Measurements from ENCODE around the gene TPBG.

Gene TPBG, protein sequence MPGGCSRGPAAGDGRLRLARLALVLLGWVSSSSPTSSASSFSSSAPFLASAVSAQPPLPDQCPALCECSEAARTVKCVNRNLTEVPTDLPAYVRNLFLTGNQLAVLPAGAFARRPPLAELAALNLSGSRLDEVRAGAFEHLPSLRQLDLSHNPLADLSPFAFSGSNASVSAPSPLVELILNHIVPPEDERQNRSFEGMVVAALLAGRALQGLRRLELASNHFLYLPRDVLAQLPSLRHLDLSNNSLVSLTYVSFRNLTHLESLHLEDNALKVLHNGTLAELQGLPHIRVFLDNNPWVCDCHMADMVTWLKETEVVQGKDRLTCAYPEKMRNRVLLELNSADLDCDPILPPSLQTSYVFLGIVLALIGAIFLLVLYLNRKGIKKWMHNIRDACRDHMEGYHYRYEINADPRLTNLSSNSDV

DNA sequence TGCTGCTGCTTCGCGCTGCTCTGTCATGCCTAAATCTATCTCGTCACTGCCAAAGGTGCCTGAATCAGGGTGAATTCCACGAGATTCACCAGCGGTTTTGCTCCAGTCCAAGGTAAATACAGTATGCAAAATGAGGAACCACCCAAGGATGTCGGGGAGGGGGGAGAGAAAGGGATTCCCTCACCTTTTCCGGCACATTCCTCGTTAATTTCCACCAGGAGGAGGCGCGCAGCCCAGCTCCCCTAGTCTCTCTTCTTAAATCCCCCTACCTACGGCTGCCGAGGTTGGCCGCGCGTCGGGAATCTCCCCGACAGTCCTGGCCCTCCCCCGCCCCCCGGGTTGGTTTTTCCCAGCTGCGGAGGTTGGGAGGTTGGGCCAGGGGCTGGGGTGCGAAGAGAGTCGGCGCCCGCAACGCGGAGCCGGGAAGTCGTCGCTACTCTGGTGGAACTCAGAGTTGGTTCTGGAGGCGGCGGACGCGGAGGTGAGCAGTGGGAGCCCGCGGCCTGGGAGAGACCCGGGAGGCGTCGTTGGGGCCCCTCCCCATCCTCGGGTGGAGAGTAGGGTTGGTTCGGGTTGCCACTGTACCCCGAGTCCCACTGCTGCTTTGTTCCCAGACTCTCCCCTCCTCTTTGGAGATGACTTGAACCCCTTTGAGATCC is at the start of gene TPBG:
Gene TPBG, plus strand, starts transcription at position 390 of the 659 bp plus-strand sequence. CDS start 1,145 bp downstream, outside the sequence.
- DNase-seq (ENCODE audit: low read depth): no peak

GRCh38 chr6:82322386-82322785 is 41.2 kb upstream of the TPBG start:
- no peak for DNase-seq (ENCODE audit: low read depth)

DNA sequence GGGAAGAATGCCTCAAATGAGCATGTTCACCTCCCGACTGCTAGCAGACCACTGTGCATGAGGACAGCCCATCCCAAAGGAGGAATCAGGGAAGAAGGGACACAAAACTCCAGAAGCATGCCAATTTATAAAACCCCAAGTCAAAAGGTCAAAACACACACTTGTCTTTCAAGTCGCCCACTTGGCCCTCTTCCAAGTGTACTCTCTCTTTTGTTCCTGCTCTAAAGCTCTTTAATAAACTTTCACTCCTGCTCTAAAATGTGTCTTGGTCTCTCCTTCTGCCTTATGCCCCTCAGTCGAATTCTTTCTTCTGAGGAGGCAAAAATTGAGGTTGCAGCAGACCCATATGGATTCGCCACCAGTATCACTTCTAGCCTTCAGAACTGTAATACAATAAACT is 33.9 kb upstream of the TPBG start:
- DNase-seq (ENCODE audit: low read depth): no peak

- DNase-seq (ENCODE audit: low read depth): no peak
These were observed 33.3 kb upstream of the TPBG start for GRCh38 chr6:82330171-82330804.

DNA sequence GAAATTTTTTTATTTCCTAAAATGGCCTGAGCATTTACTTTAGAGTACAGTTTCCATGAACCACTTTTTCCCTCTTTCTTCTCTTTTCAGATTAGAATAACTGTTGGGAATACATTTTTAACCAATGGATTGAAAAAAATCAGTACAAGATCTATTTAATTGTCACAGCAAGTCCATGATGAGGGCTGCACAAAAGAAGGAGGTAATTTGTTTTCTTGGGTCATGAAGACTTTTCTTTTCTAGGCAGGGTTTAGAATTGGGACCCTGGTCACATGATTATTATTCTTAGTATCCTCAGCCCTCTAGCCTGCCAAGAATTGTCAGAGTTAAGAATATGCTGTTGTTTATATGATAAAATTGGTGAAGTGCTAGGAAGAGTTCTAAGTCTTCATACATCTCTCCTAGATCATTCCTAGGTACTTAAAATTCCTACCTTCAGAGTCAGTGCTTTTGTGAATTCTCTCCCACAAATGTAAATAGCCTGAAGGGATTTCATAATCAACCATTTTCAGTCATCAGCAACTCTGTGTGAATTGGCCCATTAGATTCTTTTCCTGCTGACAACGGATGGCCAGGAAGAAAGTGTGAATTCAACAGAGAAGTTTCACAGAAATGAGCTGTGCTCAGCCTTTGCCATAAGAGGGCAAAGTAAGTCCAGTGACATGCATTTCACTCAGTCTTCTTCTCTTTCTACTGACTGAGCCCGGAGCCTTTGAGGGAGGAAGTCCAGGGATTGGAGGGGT is 32.4 kb upstream of the TPBG start:
- no peak for DNase-seq (ENCODE audit: low read depth)

GRCh38 chr6:82333781-82334180 is 29.8 kb upstream of the TPBG start:
- no peak for DNase-seq (ENCODE audit: low read depth)

DNA sequence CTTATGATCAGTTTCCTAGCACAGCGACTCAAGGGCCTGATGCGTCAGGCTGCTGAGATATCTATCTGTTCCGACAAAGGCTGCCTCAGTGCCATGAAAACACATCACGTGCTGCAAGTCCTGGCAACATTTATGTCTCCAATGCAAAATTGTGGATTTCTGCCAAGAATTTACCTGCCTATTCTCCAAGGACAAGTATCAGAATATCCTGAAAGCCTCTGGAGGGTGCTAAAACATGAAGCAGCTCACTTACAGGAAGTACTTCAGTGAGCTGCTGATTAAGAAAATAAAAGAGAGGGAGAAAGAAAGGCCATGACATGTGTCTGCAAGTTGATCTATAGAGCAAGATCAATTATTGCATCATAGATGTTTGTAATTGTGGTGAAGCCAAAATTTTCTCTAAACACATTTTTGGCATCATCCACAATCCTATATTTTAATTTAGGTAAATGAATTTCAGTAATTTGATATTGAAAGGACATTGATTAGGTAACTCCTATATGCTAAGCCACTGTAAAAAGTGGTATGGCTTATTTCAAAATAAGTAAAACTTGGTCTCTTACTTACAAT is 25.8 kb upstream of the TPBG start:
- DNase-seq (ENCODE audit: low read depth): no peak

GRCh38 chr6:82348130-82348529 is 15.5 kb upstream of the TPBG start:
- DNase-seq (ENCODE audit: low read depth): no peak

DNA sequence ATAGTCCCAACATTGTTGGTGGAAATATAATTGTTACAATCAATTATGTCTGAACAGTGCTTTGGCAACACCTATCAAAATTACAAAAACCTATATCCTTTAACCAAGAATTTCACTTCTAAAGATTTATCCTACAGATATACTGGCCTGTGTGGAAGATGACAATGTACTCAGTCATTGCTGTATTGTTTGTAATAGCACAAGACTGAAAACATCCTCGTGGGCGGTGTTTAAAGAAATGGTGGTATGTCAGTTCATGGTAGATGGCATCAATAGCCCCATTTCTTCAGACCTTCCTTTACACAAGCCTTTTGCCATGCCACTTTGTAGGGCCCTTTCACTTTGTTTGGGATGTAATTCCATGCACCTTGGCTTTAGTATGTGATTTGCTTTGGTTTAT is 9.8 kb upstream of the TPBG start:
- no peak for DNase-seq (ENCODE audit: low read depth)

- no peak for DNase-seq (ENCODE audit: low read depth)
These were observed 3.1 kb upstream of the TPBG start for GRCh38 chr6:82360552-82360951.

DNA sequence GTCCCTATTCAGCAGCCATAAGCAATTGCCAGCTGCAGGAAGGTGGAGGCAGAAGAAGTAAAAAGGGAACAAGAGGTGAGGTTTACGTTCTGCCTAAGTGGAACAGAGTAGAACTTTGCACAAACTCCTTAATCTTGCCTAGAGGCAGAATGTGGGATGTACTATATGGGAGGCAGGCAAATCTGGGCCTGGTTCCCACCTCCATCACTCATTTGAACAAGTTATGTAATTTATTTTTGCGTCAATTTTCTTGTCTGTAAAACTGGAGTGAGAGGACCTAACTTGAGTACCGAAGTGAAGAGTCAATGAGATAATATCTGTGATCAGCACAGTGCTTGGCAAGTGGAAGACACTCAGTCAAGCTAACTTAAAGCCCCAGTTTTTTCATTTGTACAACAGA is 2.0 kb upstream of the TPBG start:
- DNase-seq (ENCODE audit: low read depth): no peak

DNA sequence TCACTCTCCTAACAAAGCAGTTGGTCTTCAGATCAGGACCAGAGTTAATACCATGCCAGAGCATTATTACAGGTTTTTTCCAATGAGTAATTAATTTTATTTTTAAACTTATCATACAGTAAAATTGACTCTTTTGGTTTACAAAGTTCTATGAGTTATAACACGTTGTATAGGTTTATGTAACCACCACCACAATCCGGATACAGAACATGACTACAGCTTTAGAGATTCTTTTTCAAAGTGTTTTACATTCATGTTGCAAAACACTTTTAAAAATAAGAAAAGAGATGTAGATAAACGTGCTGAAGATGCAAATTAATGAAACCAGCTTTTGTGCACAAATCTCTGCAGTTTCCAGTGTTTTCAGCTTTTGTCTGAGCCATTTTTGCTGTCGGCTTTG is 1.5 kb upstream of the TPBG start:
- no peak for DNase-seq (ENCODE audit: low read depth)

DNA sequence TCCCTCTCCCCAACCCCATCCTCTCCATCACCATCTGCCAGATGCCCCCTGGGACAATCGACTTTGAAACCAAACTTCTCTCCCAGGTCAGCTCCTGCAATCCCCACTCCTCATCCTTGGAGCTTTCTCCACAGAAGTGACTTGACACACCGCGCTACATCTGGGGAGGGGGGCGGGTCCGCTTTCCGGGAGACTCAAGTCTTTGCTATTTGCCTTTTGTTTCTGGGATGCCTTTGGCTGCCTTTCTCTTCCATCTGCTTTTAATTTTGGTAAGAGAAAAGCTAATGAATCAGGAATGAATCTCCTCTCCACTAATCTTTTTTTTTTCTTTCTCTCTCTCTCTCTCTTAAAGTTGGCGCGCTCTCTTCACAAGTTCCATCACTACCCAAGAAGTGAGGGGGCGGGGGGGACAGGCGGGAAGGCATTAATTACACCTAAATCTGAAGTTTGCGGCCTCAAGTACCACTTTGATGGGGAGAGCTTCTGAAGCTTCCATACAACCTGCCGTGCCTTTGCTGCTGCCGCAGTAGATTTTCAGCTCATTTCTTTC is 664 bp upstream of the TPBG start:
- DNase-seq (ENCODE audit: low read depth): no peak

GRCh38 chr6:82364087-82365015 is 734 bp downstream of the TPBG start:
- no peak for DNase-seq (ENCODE audit: low read depth)

GRCh38 chr6:82365016-82365795 is 1.6 kb downstream of the TPBG start:
- DNase-seq (ENCODE audit: low read depth): no peak

DNA sequence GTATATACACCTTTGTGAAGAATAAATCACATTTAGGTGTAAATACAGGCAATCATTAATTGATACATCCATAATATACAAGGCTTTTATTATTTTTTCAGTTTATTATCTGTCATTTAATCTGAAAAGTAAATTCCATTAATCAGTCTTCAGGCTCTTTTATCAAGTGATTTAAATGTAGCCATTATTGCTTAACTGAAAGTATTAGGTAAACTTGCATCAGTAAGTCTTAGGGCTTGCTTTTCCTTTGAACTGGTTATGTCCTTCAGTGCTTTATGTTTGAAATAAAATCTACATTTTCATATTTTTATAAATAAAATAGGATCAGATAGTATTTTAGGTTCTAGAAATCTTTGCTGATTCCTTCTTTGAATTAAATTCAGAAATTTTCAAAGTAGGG is 4.1 kb downstream of the TPBG start:
- no peak for DNase-seq (ENCODE audit: low read depth)

GRCh38 chr6:82370788-82371187 is 7.2 kb downstream of the TPBG start:
- no peak for DNase-seq (ENCODE audit: low read depth)

DNA sequence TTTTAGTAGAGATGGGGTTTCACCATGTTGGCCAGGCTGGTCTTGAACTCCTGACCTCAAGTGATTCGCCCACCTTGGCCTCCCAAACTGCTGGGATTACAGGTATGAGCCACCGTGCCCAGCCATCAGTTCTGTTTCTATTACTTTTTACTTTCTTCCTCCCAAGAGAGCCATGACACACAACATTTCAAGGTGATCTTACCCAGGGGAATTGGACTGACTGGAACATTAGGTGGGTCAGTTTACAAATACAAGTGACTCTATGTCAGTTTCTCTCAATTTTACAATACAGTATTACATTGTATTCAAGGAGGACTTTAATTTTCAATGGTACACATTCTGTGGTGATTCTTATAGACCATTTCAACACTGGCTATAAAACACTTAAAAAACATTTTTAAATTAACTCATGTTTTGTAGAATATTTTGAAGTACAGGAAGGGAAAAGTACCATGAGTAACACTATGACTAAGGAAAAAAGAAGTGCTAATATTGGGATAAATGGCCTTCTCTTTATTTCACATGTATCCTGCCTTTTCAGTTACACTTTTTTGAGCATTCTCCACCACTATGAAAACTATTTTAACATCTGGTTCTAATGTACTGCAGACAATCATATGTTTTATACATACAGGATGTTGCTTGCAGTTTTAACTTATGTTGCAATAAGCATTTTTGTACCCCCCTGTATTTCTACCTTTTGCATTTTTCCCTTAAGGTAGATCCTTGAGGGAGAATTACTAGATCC is 8.4 kb downstream of the TPBG start:
- DNase-seq (ENCODE audit: low read depth): no peak

DNA sequence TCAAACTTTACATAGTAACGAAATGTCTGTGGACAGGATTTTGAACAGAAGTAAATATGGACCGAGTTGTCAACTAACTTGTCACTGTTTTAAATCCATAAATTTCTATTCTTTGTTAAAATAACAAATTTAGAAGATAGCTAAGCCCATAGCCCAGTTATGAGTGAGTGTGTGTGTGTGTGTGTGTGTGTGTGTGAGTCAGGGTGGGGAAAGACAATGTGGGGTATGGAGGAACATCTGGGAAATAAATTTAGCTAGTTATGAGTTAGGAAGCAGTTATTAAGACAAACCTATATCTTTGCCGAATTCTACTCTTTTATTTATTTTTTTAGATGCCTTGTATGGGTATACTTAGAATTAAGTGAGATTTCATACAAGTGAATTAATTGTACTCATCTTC is 9.0 kb downstream of the TPBG start:
- no peak for DNase-seq (ENCODE audit: low read depth)

Data from stimulated activated CD8-positive, alpha-beta memory T cell treated with anti-CD3 and anti-CD28 coated beads, Interleukin-12 subunit alpha, Interleukin-12 subunit beta, amount 100 ng/mL, for 4 hours (primary cell).